Mesendoderm (in vitro differentiated cells): Measurements from ENCODE around the gene ARMC7. TPM values are rescaled to one million over a fixed set of nuclear protein-coding genes. Genes with fewer than 3 reads are reported as not detected.

Experiments
- DNase-seq: peaks from one replicate; pipeline ENCODE4 v3.0.0; 2013
- H2AK5ac ChIP-seq: 2 replicates; pipeline ENCODE4 v1.6.1; 2013; ENCODE audit warnings: low read length, inconsistent platforms
- H2BK120ac ChIP-seq: 2 replicates; pipeline ENCODE4 v1.6.1; 2013; ENCODE audit warnings: low read depth, mild to moderate bottlenecking, low read length, moderate library complexity, mixed read lengths
- H2BK15ac ChIP-seq: replicated peaks from 2 replicates; pipeline ENCODE4 v1.6.1; 2013; ENCODE audit warnings: low read depth, mild to moderate bottlenecking, moderate library complexity
- H2BK5ac ChIP-seq: 2 replicates; pipeline ENCODE4 v1.6.1; 2013; ENCODE audit warnings: low read length, inconsistent platforms
- H3K18ac ChIP-seq: 2 replicates; pipeline ENCODE4 v1.6.1; 2013; ENCODE audit warnings: mild to moderate bottlenecking, low read length, mixed read lengths
- H3K23ac ChIP-seq: one replicate; pipeline ENCODE4 v1.6.1; 2013; ENCODE audit warnings: low read length
- H3K27ac ChIP-seq: 2 replicates; pipeline ENCODE4 v1.5.1; 2013; ENCODE audit warnings: low read depth, mild to moderate bottlenecking, inconsistent platforms, low read length, moderate library complexity
- H3K27me3 ChIP-seq: 2 replicates; pipeline ENCODE4 v1.6.1; 2013; ENCODE audit warnings: low read length, control low read depth, mild to moderate bottlenecking, inconsistent platforms; ENCODE audit not compliant: insufficient read depth, poor library complexity
- H3K36me3 ChIP-seq: 2 replicates; pipeline ENCODE4 v1.6.1; 2013; ENCODE audit warnings: low read length, inconsistent platforms; ENCODE audit not compliant: control insufficient read depth, insufficient read depth
- H3K4ac ChIP-seq: one replicate; pipeline ENCODE4 v1.6.1; 2013; ENCODE audit warnings: low read depth, mild to moderate bottlenecking, low read length, moderate library complexity
- H3K4me1 ChIP-seq: 2 replicates; pipeline ENCODE4 v1.6.1; 2013; ENCODE audit warnings: low read depth, low read length, inconsistent platforms; ENCODE audit not compliant: control insufficient read depth
- H3K4me2 ChIP-seq: 2 replicates; pipeline ENCODE4 v1.6.1; 2013; ENCODE audit warnings: low read length
- H3K4me3 ChIP-seq: 2 replicates; pipeline ENCODE4 v1.5.1; 2013; ENCODE audit warnings: mild to moderate bottlenecking, low read length
- H3K56ac ChIP-seq: one replicate; pipeline ENCODE4 v1.6.1; 2013; ENCODE audit warnings: low read length
- H3K79me1 ChIP-seq: 2 replicates; pipeline ENCODE4 v1.6.1; 2013; ENCODE audit warnings: low read length, inconsistent platforms
- H3K79me2 ChIP-seq: 2 replicates; pipeline ENCODE4 v1.6.1; 2013; ENCODE audit warnings: mild to moderate bottlenecking, low read length; ENCODE audit not compliant: control insufficient read depth, insufficient read depth
- H3K9ac ChIP-seq: 2 replicates; pipeline ENCODE4 v1.6.1; 2013; ENCODE audit warnings: low read length, inconsistent platforms
- H4K5ac ChIP-seq: one replicate; pipeline ENCODE4 v1.6.1; 2013; ENCODE audit warnings: low read length
- H4K8ac ChIP-seq: one replicate; pipeline ENCODE4 v1.6.1; 2013; ENCODE audit warnings: low read depth, mild to moderate bottlenecking, control low read depth, low read length, moderate library complexity
- WGBS: extraction: QIAGEN DNeasy Blood & Tissue Kit; methylation state at CpG from one replicate; pipeline ENCODE4 v1.1.7; 2013; ENCODE audit warnings: low lambda C conversion rate, missing lambda C conversion rate; ENCODE audit not compliant: insufficient coverage; ENCODE audit errors: extremely low coverage; 5-methylcytosine and 5-hydroxymethylcytosine counted together
- polyA plus RNA-seq, 2 experiments: library from polyadenylated mRNA; stranded (reverse); fragments of 200-250 nt; gene quantifications; one replicate each; pipeline ENCODE4 v1.2.3, GENCODE V29; 2013

Gene ARMC7
- 14.7 TPM for polyA plus RNA-seq (2013, experiment 1 of 2)
- 14.5 TPM for polyA plus RNA-seq (2013, experiment 2 of 2)

GRCh38 chr17:75109407-75110233 lies at the start of gene ARMC7:
Gene ARMC7 (plus strand): TSS chr17:75109969. CDS start chr17:75110289, 320 bp downstream.
- H3K23ac ChIP-seq: peak within 1 kb of the TSS; percentile 94
- H3K4me2 ChIP-seq: peak within 1 kb of the TSS; percentile 98
- peaks cover 4% of the 10 kb centered on the region for H3K4me1 ChIP-seq
- H2AK5ac ChIP-seq: peak within 1 kb of the TSS; percentile 65
- WGBS: no CpG with 5 or more reads among the region's 68 CpGs
- peak within 1 kb of the TSS; percentile 71 for H3K27ac ChIP-seq
- peaks cover 6% of the 10 kb centered on the region for H3K79me1 ChIP-seq
- H4K5ac ChIP-seq: no peak within 1 kb of the TSS
- H3K9ac ChIP-seq: peak within 1 kb of the TSS; percentile 90
- no peak within 1 kb of the TSS for H4K8ac ChIP-seq
- H2BK120ac ChIP-seq: peak within 1 kb of the TSS; percentile 33
- H3K27me3 ChIP-seq: no peaks in the 10 kb centered on the region
- no peak within 1 kb of the TSS for H2BK15ac ChIP-seq
- peak within 1 kb of the TSS; percentile 4 for H3K4ac ChIP-seq
- H3K18ac ChIP-seq: peak within 1 kb of the TSS; percentile 93
- peak within 1 kb of the TSS; percentile 93 for H3K4me3 ChIP-seq
- H3K56ac ChIP-seq: peak within 1 kb of the TSS; percentile 96
- peak; percentile 89 for DNase-seq
- H3K36me3 ChIP-seq: peaks cover 4% of the 10 kb centered on the region
- H2BK5ac ChIP-seq: peak within 1 kb of the TSS; percentile 35
- H3K79me2 ChIP-seq: no peaks in the 10 kb centered on the region

GRCh38 chr17:75060434-75061054 lies 49.2 kb upstream of the ARMC7 start:
- DNase-seq: no peak
- no CpG with 5 or more reads among the region's 26 CpGs for WGBS
- Histone ChIP-seq H3K23ac (no peak overlapping the region), H3K27me3 (no peaks in the 10 kb centered on the region), H2AK5ac (no peak overlapping the region), H2BK5ac (no peak overlapping the region), H3K4me1 (no peaks in the 10 kb centered on the region), H3K4me3 (no peak overlapping the region), H2BK120ac (no peak overlapping the region), H3K79me1 (peaks cover 5% of the 10 kb centered on the region), H2BK15ac (no peak overlapping the region), H3K18ac (no peak overlapping the region), H3K27ac (no peak overlapping the region), H3K79me2 (no peaks in the 10 kb centered on the region), H4K5ac (no peak overlapping the region), H4K8ac (no peak overlapping the region), H3K4me2 (no peak overlapping the region), H3K56ac (no peak overlapping the region), H3K4ac (no peak overlapping the region), H3K9ac (no peak overlapping the region), H3K36me3 (peaks cover 31% of the 10 kb centered on the region)

GRCh38 chr17:75061055-75061438 lies 48.7 kb upstream of the ARMC7 start:
- Histone ChIP-seq H3K4me3 (no peak overlapping the region), H3K79me2 (no peaks in the 10 kb centered on the region), H2BK120ac (no peak overlapping the region), H3K56ac (no peak overlapping the region), H3K36me3 (peaks cover 31% of the 10 kb centered on the region), H2BK15ac (no peak overlapping the region), H3K23ac (no peak overlapping the region), H3K27ac (no peak overlapping the region), H3K4ac (no peak overlapping the region), H2BK5ac (no peak overlapping the region), H3K4me1 (no peaks in the 10 kb centered on the region), H4K5ac (no peak overlapping the region), H2AK5ac (no peak overlapping the region), H4K8ac (no peak overlapping the region), H3K4me2 (no peak overlapping the region), H3K9ac (no peak overlapping the region), H3K18ac (no peak overlapping the region), H3K79me1 (peaks cover 5% of the 10 kb centered on the region), H3K27me3 (no peaks in the 10 kb centered on the region)
- WGBS: no CpG with 5 or more reads among the region's 10 CpGs
- DNase-seq: no peak

- Histone ChIP-seq H2BK15ac (no peak overlapping the region), H3K4me3 (no peak overlapping the region), H3K4me2 (no peak overlapping the region), H2BK5ac (no peak overlapping the region), H3K27me3 (no peaks in the 10 kb centered on the region), H2BK120ac (no peak overlapping the region), H3K18ac (no peak overlapping the region), H3K9ac (no peak overlapping the region), H3K56ac (no peak overlapping the region), H2AK5ac (no peak overlapping the region), H3K23ac (no peak overlapping the region), H3K4ac (no peak overlapping the region), H3K4me1 (no peaks in the 10 kb centered on the region), H3K79me2 (no peaks in the 10 kb centered on the region), H4K5ac (no peak overlapping the region), H3K36me3 (peaks cover 31% of the 10 kb centered on the region), H3K79me1 (peaks cover 4% of the 10 kb centered on the region), H3K27ac (no peak overlapping the region), H4K8ac (no peak overlapping the region)
- no peak for DNase-seq
- WGBS: no CpG with 5 or more reads among the region's 8 CpGs
These were observed 48.2 kb upstream of the ARMC7 start for GRCh38 chr17:75061618-75062017.

GRCh38 chr17:75063201-75063600 lies 46.6 kb upstream of the ARMC7 start:
- H2AK5ac ChIP-seq: no peak overlapping the region
- no peaks in the 10 kb centered on the region for H3K79me2 ChIP-seq
- no peak for DNase-seq
- H3K4ac ChIP-seq: no peak overlapping the region
- H3K23ac ChIP-seq: no peak overlapping the region
- no CpG with 5 or more reads among the region's 13 CpGs for WGBS
- no peak overlapping the region for H2BK120ac ChIP-seq
- no peaks in the 10 kb centered on the region for H3K4me1 ChIP-seq
- no peak overlapping the region for H4K8ac ChIP-seq
- no peak overlapping the region for H3K9ac ChIP-seq
- no peaks in the 10 kb centered on the region for H3K27me3 ChIP-seq
- no peak overlapping the region for H3K4me3 ChIP-seq
- no peak overlapping the region for H3K4me2 ChIP-seq
- H3K36me3 ChIP-seq: peaks cover 31% of the 10 kb centered on the region
- H2BK5ac ChIP-seq: no peak overlapping the region
- H2BK15ac ChIP-seq: no peak overlapping the region
- no peak overlapping the region for H3K18ac ChIP-seq
- H4K5ac ChIP-seq: no peak overlapping the region
- H3K79me1 ChIP-seq: peaks cover 3% of the 10 kb centered on the region
- H3K56ac ChIP-seq: no peak overlapping the region
- H3K27ac ChIP-seq: no peak overlapping the region
